Nephron progenitor cell (in vitro differentiated cells): ENCODE measurements around the gene ZDHHC14.
"Not testable (repeated sequence)": the region's sequence is repeated elsewhere in the genome, so short reads cannot be mapped to it uniquely, and the experiment has no call there.

Experiments used
- DNase-seq: peaks from one replicate; pipeline ENCODE4 v3.0.0; 2021
- H3K27ac Mint-ChIP-seq: 2 replicates; pipeline ENCODE4 v1.8.0; 2021; ENCODE audit warnings: mild to moderate bottlenecking, moderate library complexity, mixed read lengths
- H3K27me3 Mint-ChIP-seq: 2 replicates; pipeline ENCODE4 v1.8.0; 2021; ENCODE audit warnings: mild to moderate bottlenecking, low read depth, mixed read lengths; ENCODE audit not compliant: poor library complexity
- H3K36me3 Mint-ChIP-seq: 2 replicates; pipeline ENCODE4 v1.8.0; 2021; ENCODE audit warnings: low read depth, mixed read lengths
- H3K4me1 Mint-ChIP-seq: 2 replicates; pipeline ENCODE4 v1.8.0; 2021; ENCODE audit warnings: mixed read lengths
- H3K4me3 Mint-ChIP-seq: 2 replicates; pipeline ENCODE4 v1.8.0; 2021; ENCODE audit warnings: mild to moderate bottlenecking, moderate library complexity, mixed read lengths
- H3K9me3 Mint-ChIP-seq: 2 replicates; pipeline ENCODE4 v1.8.0; 2021; ENCODE audit warnings: mild to moderate bottlenecking, moderate library complexity, mixed read lengths
- CTCF ChIP-seq: fragments of 200-600 bp; sonication (generic); IDR thresholded peaks from 2 replicates; pipeline ENCODE4 v1.5.0; 2021; ENCODE audit warnings: antibody characterized with exemption

ZDHHC14 gene

GRCh38 chr6:157558049-157558448, 177.1 kb downstream of the ZDHHC14 start:
- Mint-ChIP-seq H3K9me3 (no peaks in the 10 kb centered on the region), H3K27me3 (peaks cover 3% of the 10 kb centered on the region), H3K4me3 (no peak overlapping the region), H3K36me3 (no peaks in the 10 kb centered on the region), H3K4me1 (peaks cover 24% of the 10 kb centered on the region), H3K27ac (no peak overlapping the region)
- no peak for TF ChIP-seq CTCF
- DNase-seq = no peak

- H3K27me3 Mint-ChIP-seq = peaks cover 3% of the 10 kb centered on the region
- H3K4me3 Mint-ChIP-seq = no peak overlapping the region
- no peak overlapping the region for H3K27ac Mint-ChIP-seq
- H3K9me3 Mint-ChIP-seq = no peaks in the 10 kb centered on the region
- peaks cover 18% of the 10 kb centered on the region for H3K4me1 Mint-ChIP-seq
- no peak for DNase-seq
- TF ChIP-seq CTCF = no peak
- H3K36me3 Mint-ChIP-seq = no peaks in the 10 kb centered on the region
Measured at GRCh38 chr6:157558487-157559200, 177.7 kb downstream of the ZDHHC14 start.

- no peak for TF ChIP-seq CTCF
- H3K4me3 Mint-ChIP-seq = no peak overlapping the region
- DNase-seq = no peak
- peaks cover 3% of the 10 kb centered on the region for H3K27me3 Mint-ChIP-seq
- H3K27ac Mint-ChIP-seq = no peak overlapping the region
- no peaks in the 10 kb centered on the region for H3K9me3 Mint-ChIP-seq
- H3K4me1 Mint-ChIP-seq = peaks cover 18% of the 10 kb centered on the region
- H3K36me3 Mint-ChIP-seq = no peaks in the 10 kb centered on the region
Measured at GRCh38 chr6:157559201-157559756, 178.3 kb downstream of the ZDHHC14 start.

GRCh38 chr6:157560063-157560462, 179.1 kb downstream of the ZDHHC14 start:
- peaks cover 18% of the 10 kb centered on the region for H3K4me1 Mint-ChIP-seq
- not testable (repeated sequence) for H3K27me3 Mint-ChIP-seq, H3K36me3 Mint-ChIP-seq, DNase-seq, H3K4me3 Mint-ChIP-seq, H3K9me3 Mint-ChIP-seq, H3K27ac Mint-ChIP-seq

- no peak for TF ChIP-seq CTCF
- Mint-ChIP-seq H3K36me3 (no peaks in the 10 kb centered on the region), H3K4me3 (no peak overlapping the region), H3K4me1 (peaks cover 13% of the 10 kb centered on the region), H3K9me3 (no peaks in the 10 kb centered on the region), H3K27ac (no peak overlapping the region), H3K27me3 (peaks cover under 1% of the 10 kb centered on the region)
- DNase-seq = no peak
Measured at GRCh38 chr6:157560691-157561413, 179.9 kb downstream of the ZDHHC14 start.

- no peak for DNase-seq
- no peak overlapping the region for H3K27ac Mint-ChIP-seq
- H3K9me3 Mint-ChIP-seq = no peaks in the 10 kb centered on the region
Measured at GRCh38 chr6:157561414-157561790, 180.4 kb downstream of the ZDHHC14 start.

More at GRCh38 chr6:157561414-157561790, 180.4 kb downstream of the ZDHHC14 start:
- no peaks in the 10 kb centered on the region for H3K36me3 Mint-ChIP-seq
- no peak overlapping the region for H3K4me3 Mint-ChIP-seq
- TF ChIP-seq CTCF = no peak
- no peaks in the 10 kb centered on the region for H3K27me3 Mint-ChIP-seq
- H3K4me1 Mint-ChIP-seq = peaks cover 9% of the 10 kb centered on the region
